HL-60 (cell line): Measurements from ENCODE around the gene GUCD1.

Experiments used
- POLR2AphosphoS5 ChIP-seq: IDR thresholded peaks from 2 replicates; pipeline ENCODE4 v1.6.1; 2012; ENCODE audit warnings: low read depth
- SPI1 ChIP-seq: IDR thresholded peaks from 2 replicates; pipeline ENCODE4 v1.6.1; 2012; ENCODE audit warnings: low read depth, mild to moderate bottlenecking, borderline replicate concordance
- TF ChIP-seq, protein P1 (sequence below): IDR thresholded peaks from one replicate; pipeline ENCODE4 v1.5.1; 2011; ENCODE audit warnings: low read length, control low read depth, inconsistent platforms; ENCODE audit not compliant: insufficient read depth
- TF ChIP-seq, protein P2 (sequence below): IDR thresholded peaks from 2 replicates; pipeline ENCODE4 v1.6.1; 2012; ENCODE audit warnings: low read depth; ENCODE audit not compliant: insufficient replicate concordance

DNA sequence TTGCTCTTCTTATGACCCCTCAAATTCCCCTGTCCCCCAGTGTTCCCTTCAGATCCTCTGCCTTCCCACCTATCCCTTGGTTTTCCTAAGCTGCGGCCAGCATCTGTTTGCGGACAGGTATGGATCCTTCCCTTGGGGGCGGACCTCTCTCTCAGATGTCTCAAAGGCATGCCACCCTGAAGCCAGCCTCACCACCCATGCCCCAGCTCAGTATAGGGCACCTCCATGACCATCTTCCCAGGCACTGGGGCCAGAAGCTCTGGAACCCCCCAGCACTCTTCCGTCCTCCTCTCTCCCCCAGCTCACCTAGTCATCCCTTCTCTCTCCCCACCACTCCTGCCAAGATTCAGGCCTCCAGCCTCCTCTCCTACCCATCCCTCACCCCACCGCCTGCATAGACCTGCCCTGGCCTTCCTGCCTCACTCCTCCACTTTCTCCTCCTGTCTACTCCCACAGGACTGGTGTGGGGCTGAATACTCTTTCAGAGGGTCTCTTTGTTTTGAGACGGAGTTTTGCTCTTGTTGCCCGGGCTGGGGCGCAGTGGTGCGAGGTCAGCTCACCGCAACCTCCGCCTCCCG, 35.7 kb upstream of the GUCD1 start:
- TF ChIP-seq POLR2AphosphoS5, result no peak
- TF ChIP-seq, protein P1, sequence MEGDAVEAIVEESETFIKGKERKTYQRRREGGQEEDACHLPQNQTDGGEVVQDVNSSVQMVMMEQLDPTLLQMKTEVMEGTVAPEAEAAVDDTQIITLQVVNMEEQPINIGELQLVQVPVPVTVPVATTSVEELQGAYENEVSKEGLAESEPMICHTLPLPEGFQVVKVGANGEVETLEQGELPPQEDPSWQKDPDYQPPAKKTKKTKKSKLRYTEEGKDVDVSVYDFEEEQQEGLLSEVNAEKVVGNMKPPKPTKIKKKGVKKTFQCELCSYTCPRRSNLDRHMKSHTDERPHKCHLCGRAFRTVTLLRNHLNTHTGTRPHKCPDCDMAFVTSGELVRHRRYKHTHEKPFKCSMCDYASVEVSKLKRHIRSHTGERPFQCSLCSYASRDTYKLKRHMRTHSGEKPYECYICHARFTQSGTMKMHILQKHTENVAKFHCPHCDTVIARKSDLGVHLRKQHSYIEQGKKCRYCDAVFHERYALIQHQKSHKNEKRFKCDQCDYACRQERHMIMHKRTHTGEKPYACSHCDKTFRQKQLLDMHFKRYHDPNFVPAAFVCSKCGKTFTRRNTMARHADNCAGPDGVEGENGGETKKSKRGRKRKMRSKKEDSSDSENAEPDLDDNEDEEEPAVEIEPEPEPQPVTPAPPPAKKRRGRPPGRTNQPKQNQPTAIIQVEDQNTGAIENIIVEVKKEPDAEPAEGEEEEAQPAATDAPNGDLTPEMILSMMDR, result no peak
- TF ChIP-seq, protein P2, sequence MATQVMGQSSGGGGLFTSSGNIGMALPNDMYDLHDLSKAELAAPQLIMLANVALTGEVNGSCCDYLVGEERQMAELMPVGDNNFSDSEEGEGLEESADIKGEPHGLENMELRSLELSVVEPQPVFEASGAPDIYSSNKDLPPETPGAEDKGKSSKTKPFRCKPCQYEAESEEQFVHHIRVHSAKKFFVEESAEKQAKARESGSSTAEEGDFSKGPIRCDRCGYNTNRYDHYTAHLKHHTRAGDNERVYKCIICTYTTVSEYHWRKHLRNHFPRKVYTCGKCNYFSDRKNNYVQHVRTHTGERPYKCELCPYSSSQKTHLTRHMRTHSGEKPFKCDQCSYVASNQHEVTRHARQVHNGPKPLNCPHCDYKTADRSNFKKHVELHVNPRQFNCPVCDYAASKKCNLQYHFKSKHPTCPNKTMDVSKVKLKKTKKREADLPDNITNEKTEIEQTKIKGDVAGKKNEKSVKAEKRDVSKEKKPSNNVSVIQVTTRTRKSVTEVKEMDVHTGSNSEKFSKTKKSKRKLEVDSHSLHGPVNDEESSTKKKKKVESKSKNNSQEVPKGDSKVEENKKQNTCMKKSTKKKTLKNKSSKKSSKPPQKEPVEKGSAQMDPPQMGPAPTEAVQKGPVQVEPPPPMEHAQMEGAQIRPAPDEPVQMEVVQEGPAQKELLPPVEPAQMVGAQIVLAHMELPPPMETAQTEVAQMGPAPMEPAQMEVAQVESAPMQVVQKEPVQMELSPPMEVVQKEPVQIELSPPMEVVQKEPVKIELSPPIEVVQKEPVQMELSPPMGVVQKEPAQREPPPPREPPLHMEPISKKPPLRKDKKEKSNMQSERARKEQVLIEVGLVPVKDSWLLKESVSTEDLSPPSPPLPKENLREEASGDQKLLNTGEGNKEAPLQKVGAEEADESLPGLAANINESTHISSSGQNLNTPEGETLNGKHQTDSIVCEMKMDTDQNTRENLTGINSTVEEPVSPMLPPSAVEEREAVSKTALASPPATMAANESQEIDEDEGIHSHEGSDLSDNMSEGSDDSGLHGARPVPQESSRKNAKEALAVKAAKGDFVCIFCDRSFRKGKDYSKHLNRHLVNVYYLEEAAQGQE, result no peak
- TF ChIP-seq SPI1, result no peak
